HepG2 (cell line): Measurements from ENCODE around the gene F12. TPM values are rescaled to one million over a fixed set of nuclear protein-coding genes. Genes with fewer than 3 reads are reported as not detected.
A peak's percentile ranks its signal among the peaks of the same experiment; 100 is the strongest.

Source experiments
- AGO2 ChIP-seq: fragments of 200-400 bp; formaldehyde crosslinking; optimal IDR thresholded peaks from 2 replicates; pipeline ENCODE3; 2017; ENCODE audit warnings: mild to moderate bottlenecking, low read depth, low read length, moderate library complexity
- GLI4 ChIP-seq: sonication (generic); formaldehyde crosslinking; IDR thresholded peaks from 2 replicates; pipeline ENCODE4 v1.5.1; 2020; ENCODE audit warnings: missing genetic modification reagents, mild to moderate bottlenecking, moderate library complexity, borderline replicate concordance
- ISL2 ChIP-seq: sonication (generic); formaldehyde crosslinking; IDR thresholded peaks from 2 replicates; pipeline ENCODE4 v1.5.0; 2020; ENCODE audit warnings: missing genetic modification reagents
- KLF15 ChIP-seq: sonication (generic); formaldehyde crosslinking; IDR thresholded peaks from 2 replicates; pipeline ENCODE4 v1.8.1; 2023; ENCODE audit warnings: borderline replicate concordance, mild to moderate bottlenecking, inconsistent platforms, missing genetic modification reagents, mixed read lengths
- MTF2 ChIP-seq: sonication (generic); formaldehyde crosslinking; IDR thresholded peaks from 2 replicates; pipeline ENCODE4 v1.5.0; 2020; ENCODE audit warnings: missing genetic modification reagents, borderline replicate concordance
- MZF1 ChIP-seq: sonication (generic); formaldehyde crosslinking; IDR thresholded peaks from 2 replicates; pipeline ENCODE4 v1.8.1; 2023; ENCODE audit warnings: mild to moderate bottlenecking, missing genetic modification reagents, borderline replicate concordance
- NFYC ChIP-seq: IDR thresholded peaks from 2 replicates; pipeline ENCODE4 v1.6.1; 2016; ENCODE audit warnings: missing genetic modification reagents, missing compliant biosample characterization
- REPIN1 ChIP-seq: sonication (generic); formaldehyde crosslinking; IDR thresholded peaks from 2 replicates; pipeline ENCODE4 v1.8.0; 2022; ENCODE audit warnings: missing genetic modification reagents, low read depth, mild to moderate bottlenecking, borderline replicate concordance
- SOX6 ChIP-seq, 2 experiments: fragments of 450-650 bp in 1 of 2; sonication (generic) in 1 of 2; formaldehyde crosslinking in 1 of 2; IDR thresholded peaks; 2 replicates each; pipeline versions ENCODE4 v1.4.0 to v1.6.1; 2017 to 2020; ENCODE audit warnings: antibody characterized with exemption in 1 of 2, mild to moderate bottlenecking in 1 of 2, missing genetic modification reagents in 1 of 2
- YEATS2 ChIP-seq: sonication (generic); formaldehyde crosslinking; IDR thresholded peaks from 2 replicates; pipeline ENCODE4 v1.4.0; 2020; ENCODE audit warnings: missing genetic modification reagents, borderline replicate concordance
- ZBTB38 ChIP-seq: sonication (generic); formaldehyde crosslinking; IDR thresholded peaks from 2 replicates; pipeline ENCODE4 v1.5.1; 2020; ENCODE audit warnings: mild to moderate bottlenecking, missing genetic modification reagents
- ZNF256 ChIP-seq: sonication (generic); formaldehyde crosslinking; conservative IDR thresholded peaks from 2 replicates; pipeline ENCODE4 v1.4.0; 2020; ENCODE audit warnings: missing genetic modification reagents
- ZNF547 ChIP-seq: sonication (generic); formaldehyde crosslinking; IDR thresholded peaks from 2 replicates; pipeline ENCODE4 v1.5.1; 2020; ENCODE audit warnings: mild to moderate bottlenecking, missing genetic modification reagents
- ZNF569 ChIP-seq: sonication (generic); formaldehyde crosslinking; IDR thresholded peaks from 2 replicates; pipeline ENCODE4 v1.5.0; 2020; ENCODE audit warnings: mild to moderate bottlenecking, missing genetic modification reagents, moderate library complexity, borderline replicate concordance
- ZSCAN20 ChIP-seq: sonication (generic); formaldehyde crosslinking; IDR thresholded peaks from 2 replicates; pipeline ENCODE4 v1.4.0; 2020; ENCODE audit warnings: missing genetic modification reagents, mild to moderate bottlenecking, borderline replicate concordance
- polyA plus RNA-seq, 8 experiments: library from polyadenylated mRNA; depleted of rRNA in 3 of 8; stranded (reverse) in 7 of 8; unstranded in 1 of 8; fragments of >200 nt; fragmentation: Illumina TruSeq in 4 of 8; extraction: Trizol in 4 of 8; gene quantifications; 2 replicates each; pipeline versions ENCODE4 v1.2.1 to v1.2.3, GENCODE V29; 2011 to 2016; ENCODE audit warnings: low read depth in 4 of 8, missing spikeins in 1 of 8, mixed read lengths in 1 of 8; ENCODE audit not compliant: insufficient read depth in 1 of 8
- total RNA-seq, 5 experiments: library from RNA; depleted of rRNA; stranded (reverse); fragments of >200 nt; fragmentation: Illumina TruSeq; extraction: Trizol; gene quantifications; 2 replicates each; pipeline ENCODE4 v1.2.3, GENCODE V29; 2016; ENCODE audit warnings: low read depth in 1 of 5
- TF ChIP-seq, protein P1 (sequence below): sonication (generic); formaldehyde crosslinking; IDR thresholded peaks from 2 replicates; pipeline ENCODE4 v1.5.1; 2020; ENCODE audit warnings: mild to moderate bottlenecking, missing genetic modification reagents, moderate library complexity
- TF ChIP-seq, protein P2 (sequence below): sonication (generic); formaldehyde crosslinking; IDR thresholded peaks from 2 replicates; pipeline ENCODE4 v1.4.0; 2020; ENCODE audit warnings: missing genetic modification reagents
- TF ChIP-seq, protein P3 (sequence below): sonication (generic); formaldehyde crosslinking; IDR thresholded peaks from 2 replicates; pipeline ENCODE4 v1.4.0; 2020; ENCODE audit warnings: missing genetic modification reagents, borderline replicate concordance
- TF ChIP-seq, protein P4 (sequence below): sonication (generic); formaldehyde crosslinking; IDR thresholded peaks from 2 replicates; pipeline ENCODE4 v1.4.0; 2020; ENCODE audit warnings: low read depth, mild to moderate bottlenecking, missing genetic modification reagents

F12 gene
- total and polyA plus RNA-seq, 2 of the 13 experiments (the other 11 are each of a cell fraction or from before 2014, with no cell fraction given) = 2.5 to 3.0 TPM

DNA sequence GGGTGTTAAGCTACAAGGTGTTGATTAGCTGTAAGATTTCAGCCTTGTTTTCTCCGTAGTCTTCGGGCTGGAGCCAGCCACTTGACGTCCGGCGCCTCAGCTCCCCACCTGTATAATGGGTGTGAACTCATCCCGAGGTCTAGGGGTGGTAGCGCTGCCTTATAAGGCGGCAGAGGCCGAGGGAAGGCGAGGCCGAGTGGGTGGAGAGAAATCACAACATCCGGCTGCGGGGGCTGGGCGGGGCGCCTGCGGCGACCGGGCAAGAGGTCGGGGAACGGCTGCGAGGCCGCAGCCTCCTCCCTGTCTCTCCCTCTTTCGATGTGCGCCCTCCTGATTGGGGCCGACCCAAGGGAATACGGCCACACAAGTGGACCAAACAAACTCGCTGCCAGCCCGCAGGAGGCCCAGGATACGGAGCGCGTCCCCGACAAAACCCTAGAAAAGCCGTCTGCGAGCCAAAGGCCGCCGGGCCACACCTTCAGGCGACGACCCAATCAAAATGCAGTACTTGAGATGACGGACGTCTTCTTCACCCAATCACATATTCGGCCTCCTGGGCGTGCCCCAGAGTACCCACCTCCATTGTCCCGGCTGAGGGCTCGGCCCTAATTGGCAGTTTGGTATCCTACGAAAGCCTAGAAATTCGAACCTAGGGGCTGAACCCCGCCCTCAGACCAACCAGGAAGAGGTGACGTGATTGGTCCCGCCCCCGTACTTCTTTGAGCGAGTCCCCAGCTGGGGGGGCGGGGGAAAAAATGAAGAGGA lies 16.6 kb upstream of the F12 start (continued):
- TF ChIP-seq, protein P1, sequence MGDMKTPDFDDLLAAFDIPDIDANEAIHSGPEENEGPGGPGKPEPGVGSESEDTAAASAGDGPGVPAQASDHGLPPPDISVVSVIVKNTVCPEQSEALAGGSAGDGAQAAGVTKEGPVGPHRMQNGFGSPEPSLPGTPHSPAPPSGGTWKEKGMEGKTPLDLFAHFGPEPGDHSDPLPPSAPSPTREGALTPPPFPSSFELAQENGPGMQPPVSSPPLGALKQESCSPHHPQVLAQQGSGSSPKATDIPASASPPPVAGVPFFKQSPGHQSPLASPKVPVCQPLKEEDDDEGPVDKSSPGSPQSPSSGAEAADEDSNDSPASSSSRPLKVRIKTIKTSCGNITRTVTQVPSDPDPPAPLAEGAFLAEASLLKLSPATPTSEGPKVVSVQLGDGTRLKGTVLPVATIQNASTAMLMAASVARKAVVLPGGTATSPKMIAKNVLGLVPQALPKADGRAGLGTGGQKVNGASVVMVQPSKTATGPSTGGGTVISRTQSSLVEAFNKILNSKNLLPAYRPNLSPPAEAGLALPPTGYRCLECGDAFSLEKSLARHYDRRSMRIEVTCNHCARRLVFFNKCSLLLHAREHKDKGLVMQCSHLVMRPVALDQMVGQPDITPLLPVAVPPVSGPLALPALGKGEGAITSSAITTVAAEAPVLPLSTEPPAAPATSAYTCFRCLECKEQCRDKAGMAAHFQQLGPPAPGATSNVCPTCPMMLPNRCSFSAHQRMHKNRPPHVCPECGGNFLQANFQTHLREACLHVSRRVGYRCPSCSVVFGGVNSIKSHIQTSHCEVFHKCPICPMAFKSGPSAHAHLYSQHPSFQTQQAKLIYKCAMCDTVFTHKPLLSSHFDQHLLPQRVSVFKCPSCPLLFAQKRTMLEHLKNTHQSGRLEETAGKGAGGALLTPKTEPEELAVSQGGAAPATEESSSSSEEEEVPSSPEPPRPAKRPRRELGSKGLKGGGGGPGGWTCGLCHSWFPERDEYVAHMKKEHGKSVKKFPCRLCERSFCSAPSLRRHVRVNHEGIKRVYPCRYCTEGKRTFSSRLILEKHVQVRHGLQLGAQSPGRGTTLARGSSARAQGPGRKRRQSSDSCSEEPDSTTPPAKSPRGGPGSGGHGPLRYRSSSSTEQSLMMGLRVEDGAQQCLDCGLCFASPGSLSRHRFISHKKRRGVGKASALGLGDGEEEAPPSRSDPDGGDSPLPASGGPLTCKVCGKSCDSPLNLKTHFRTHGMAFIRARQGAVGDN (CRISPR knock-in tag) = peak; percentile 93
- 0 out of 2 replicates have a peak, but pooled peaks have one; percentile 43 for TF ChIP-seq REPIN1
- TF ChIP-seq GLI4 (CRISPR knock-in tag) = 0 out of 2 replicates have a peak, but pooled peaks have one; percentile 38
- TF ChIP-seq, protein P2, sequence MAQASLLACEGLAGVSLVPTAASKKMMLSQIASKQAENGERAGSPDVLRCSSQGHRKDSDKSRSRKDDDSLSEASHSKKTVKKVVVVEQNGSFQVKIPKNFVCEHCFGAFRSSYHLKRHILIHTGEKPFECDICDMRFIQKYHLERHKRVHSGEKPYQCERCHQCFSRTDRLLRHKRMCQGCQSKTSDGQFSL = 0 out of 2 replicates have a peak, but pooled peaks have one; percentile 13
- peak; percentile 91 for TF ChIP-seq NFYC (CRISPR knock-in tag)
- TF ChIP-seq MTF2 (CRISPR knock-in tag) = no peak
- TF ChIP-seq MZF1 (CRISPR knock-in tag) = no peak
- peak; percentile 87 for TF ChIP-seq AGO2
- TF ChIP-seq KLF15 (CRISPR knock-in tag) = peak; percentile 40; the same call in 1 of the 2 replicates
- peak; percentile 20; the same call in 1 of the 2 replicates for TF ChIP-seq ZNF547 (CRISPR knock-in tag)
- TF ChIP-seq ZBTB38 (CRISPR knock-in tag) = peak; percentile 13; the same call in 1 of the 2 replicates
- TF ChIP-seq ZNF569 (CRISPR knock-in tag) = 0 out of 2 replicates have a peak, but pooled peaks have one; percentile 49
- peak; percentile 66; the same call in 1 of the 2 replicates for TF ChIP-seq YEATS2
- TF ChIP-seq ZSCAN20 (CRISPR knock-in tag) = peak; percentile 44; the same call in 1 of the 2 replicates
- TF ChIP-seq, protein P3, sequence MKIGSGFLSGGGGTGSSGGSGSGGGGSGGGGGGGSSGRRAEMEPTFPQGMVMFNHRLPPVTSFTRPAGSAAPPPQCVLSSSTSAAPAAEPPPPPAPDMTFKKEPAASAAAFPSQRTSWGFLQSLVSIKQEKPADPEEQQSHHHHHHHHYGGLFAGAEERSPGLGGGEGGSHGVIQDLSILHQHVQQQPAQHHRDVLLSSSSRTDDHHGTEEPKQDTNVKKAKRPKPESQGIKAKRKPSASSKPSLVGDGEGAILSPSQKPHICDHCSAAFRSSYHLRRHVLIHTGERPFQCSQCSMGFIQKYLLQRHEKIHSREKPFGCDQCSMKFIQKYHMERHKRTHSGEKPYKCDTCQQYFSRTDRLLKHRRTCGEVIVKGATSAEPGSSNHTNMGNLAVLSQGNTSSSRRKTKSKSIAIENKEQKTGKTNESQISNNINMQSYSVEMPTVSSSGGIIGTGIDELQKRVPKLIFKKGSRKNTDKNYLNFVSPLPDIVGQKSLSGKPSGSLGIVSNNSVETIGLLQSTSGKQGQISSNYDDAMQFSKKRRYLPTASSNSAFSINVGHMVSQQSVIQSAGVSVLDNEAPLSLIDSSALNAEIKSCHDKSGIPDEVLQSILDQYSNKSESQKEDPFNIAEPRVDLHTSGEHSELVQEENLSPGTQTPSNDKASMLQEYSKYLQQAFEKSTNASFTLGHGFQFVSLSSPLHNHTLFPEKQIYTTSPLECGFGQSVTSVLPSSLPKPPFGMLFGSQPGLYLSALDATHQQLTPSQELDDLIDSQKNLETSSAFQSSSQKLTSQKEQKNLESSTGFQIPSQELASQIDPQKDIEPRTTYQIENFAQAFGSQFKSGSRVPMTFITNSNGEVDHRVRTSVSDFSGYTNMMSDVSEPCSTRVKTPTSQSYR (CRISPR knock-in tag) = 0 out of 2 replicates have a peak, but pooled peaks have one; percentile 34
- TF ChIP-seq SOX6 (IDR thresholded peaks at IDR 0.05) = no peak
- peak; percentile 64; the same call in 1 of the 2 replicates for TF ChIP-seq SOX6 (CRISPR knock-in tag; IDR thresholded peaks at IDR 0.05)
- TF ChIP-seq, protein P4, sequence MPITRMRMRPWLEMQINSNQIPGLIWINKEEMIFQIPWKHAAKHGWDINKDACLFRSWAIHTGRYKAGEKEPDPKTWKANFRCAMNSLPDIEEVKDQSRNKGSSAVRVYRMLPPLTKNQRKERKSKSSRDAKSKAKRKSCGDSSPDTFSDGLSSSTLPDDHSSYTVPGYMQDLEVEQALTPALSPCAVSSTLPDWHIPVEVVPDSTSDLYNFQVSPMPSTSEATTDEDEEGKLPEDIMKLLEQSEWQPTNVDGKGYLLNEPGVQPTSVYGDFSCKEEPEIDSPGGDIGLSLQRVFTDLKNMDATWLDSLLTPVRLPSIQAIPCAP = no peak
- 0 out of 2 replicates have a peak, but pooled peaks have one; percentile 25 for TF ChIP-seq ISL2
- 0 out of 2 replicates have a peak, but pooled peaks have one; percentile 64 for TF ChIP-seq ZNF256 (CRISPR knock-in tag)
